HepG2 (cell line): ENCODE data around the gene DDAH2. TPM values are rescaled to one million over a fixed set of nuclear protein-coding genes. Genes with fewer than 3 reads are reported as not detected.

Experiments
- BATF2 ChIP-seq: sonication (generic); formaldehyde crosslinking; IDR thresholded peaks from 2 replicates; pipeline ENCODE4 v1.8.0; 2022; ENCODE audit warnings: mild to moderate bottlenecking, missing genetic modification reagents, moderate library complexity
- CBX5 ChIP-seq: sonication (generic); formaldehyde crosslinking; IDR thresholded peaks from 2 replicates; pipeline ENCODE4 v1.4.0; 2020; ENCODE audit warnings: missing genetic modification reagents, borderline replicate concordance
- CCDC6 ChIP-seq: sonication (generic); formaldehyde crosslinking; IDR thresholded peaks from 2 replicates; pipeline ENCODE4 v1.8.1; 2022; ENCODE audit warnings: mild to moderate bottlenecking, missing genetic modification reagents, moderate library complexity
- ETV5 ChIP-seq: IDR thresholded peaks from 2 replicates; pipeline ENCODE4 v1.6.1; 2018; ENCODE audit warnings: missing biosample characterization, missing genetic modification reagents, inconsistent platforms, borderline replicate concordance
- FOSL1 ChIP-seq: sonication (generic); formaldehyde crosslinking; IDR thresholded peaks from 2 replicates; pipeline ENCODE4 v1.9.0; 2021; ENCODE audit warnings: missing genetic modification reagents, borderline replicate concordance
- KDM2A ChIP-seq: sonication (generic); formaldehyde crosslinking; IDR thresholded peaks from 2 replicates; pipeline ENCODE4 v1.4.0; 2020; ENCODE audit warnings: low read depth, missing genetic modification reagents, borderline replicate concordance
- MIXL1 ChIP-seq: IDR thresholded peaks from 2 replicates; pipeline ENCODE4 v1.6.1; 2016
- NPAS2 ChIP-seq: sonication (generic); formaldehyde crosslinking; IDR thresholded peaks from 2 replicates; pipeline ENCODE4 v1.8.0; 2022; ENCODE audit warnings: mild to moderate bottlenecking, missing genetic modification reagents, borderline replicate concordance
- POGZ ChIP-seq: sonication (generic); formaldehyde crosslinking; IDR thresholded peaks from 2 replicates; pipeline ENCODE4 v1.4.0; 2020; ENCODE audit warnings: mild to moderate bottlenecking, missing genetic modification reagents
- SNAI1 ChIP-seq: sonication (generic); formaldehyde crosslinking; IDR thresholded peaks from 2 replicates; pipeline ENCODE4 v1.5.0; 2020; ENCODE audit warnings: mild to moderate bottlenecking, missing genetic modification reagents, borderline replicate concordance
- TFAP4 ChIP-seq: sonication (generic); IDR thresholded peaks from 2 replicates; pipeline ENCODE4 v1.6.1; 2016; ENCODE audit warnings: low read depth, borderline replicate concordance
- THRA ChIP-seq: sonication (generic); formaldehyde crosslinking; IDR thresholded peaks from 2 replicates; pipeline ENCODE4 v1.4.0; 2020; ENCODE audit warnings: missing genetic modification reagents, borderline replicate concordance
- ZEB1 ChIP-seq: IDR thresholded peaks from 2 replicates; pipeline ENCODE4 v1.6.1; 2012; ENCODE audit warnings: mild to moderate bottlenecking, low read depth, inconsistent platforms; ENCODE audit not compliant: insufficient replicate concordance
- ZNF24 ChIP-seq: fragments of 450-650 bp; IDR thresholded peaks from 2 replicates; pipeline ENCODE4 v1.6.1; 2017; ENCODE audit warnings: antibody characterized with exemption, mild to moderate bottlenecking
- ZNF331 ChIP-seq: sonication (generic); formaldehyde crosslinking; IDR thresholded peaks from 2 replicates; pipeline ENCODE4 v1.4.0; 2020; ENCODE audit warnings: missing genetic modification reagents
- ZNF512B ChIP-seq: sonication (generic); formaldehyde crosslinking; IDR thresholded peaks from 2 replicates; pipeline ENCODE4 v1.5.1; 2020; ENCODE audit warnings: missing genetic modification reagents, mild to moderate bottlenecking, borderline replicate concordance
- ZNF549 ChIP-seq: sonication (generic); formaldehyde crosslinking; IDR thresholded peaks from 2 replicates; pipeline ENCODE4 v1.5.0; 2020; ENCODE audit warnings: missing genetic modification reagents
- ZNF761 ChIP-seq: sonication (generic); formaldehyde crosslinking; conservative IDR thresholded peaks from 2 replicates; pipeline ENCODE4 v1.4.0; 2020; ENCODE audit warnings: mild to moderate bottlenecking, missing genetic modification reagents
- ZNF777 ChIP-seq: sonication (generic); formaldehyde crosslinking; IDR thresholded peaks from 2 replicates; pipeline ENCODE4 v1.4.0; 2020; ENCODE audit warnings: missing genetic modification reagents
- ZNF800 ChIP-seq: sonication (generic); formaldehyde crosslinking; IDR thresholded peaks from 2 replicates; pipeline ENCODE4 v1.4.0; 2020; ENCODE audit warnings: missing genetic modification reagents
- ZNF850 ChIP-seq: sonication (generic); formaldehyde crosslinking; conservative IDR thresholded peaks from 2 replicates; pipeline ENCODE4 v1.9.0; 2021; ENCODE audit warnings: mild to moderate bottlenecking, missing genetic modification reagents
- polyA plus RNA-seq, 8 experiments: library from polyadenylated mRNA; depleted of rRNA in 3 of 8; stranded (reverse) in 7 of 8; unstranded in 1 of 8; fragments of >200 nt; fragmentation: Illumina TruSeq in 4 of 8; extraction: Trizol in 4 of 8; gene quantifications; 2 replicates each; pipeline versions ENCODE4 v1.2.1 to v1.2.3, GENCODE V29; 2011 to 2016; ENCODE audit warnings: low read depth in 4 of 8, missing spikeins in 1 of 8, mixed read lengths in 1 of 8; ENCODE audit not compliant: insufficient read depth in 1 of 8
- total RNA-seq, 5 experiments: library from RNA; depleted of rRNA; stranded (reverse); fragments of >200 nt; fragmentation: Illumina TruSeq; extraction: Trizol; gene quantifications; 2 replicates each; pipeline ENCODE4 v1.2.3, GENCODE V29; 2016; ENCODE audit warnings: low read depth in 1 of 5

Gene DDAH2
- total and polyA plus RNA-seq, 2 of the 13 experiments (the other 11 are each of a cell fraction or from before 2014, with no cell fraction given) = 16.4 to 21.1 TPM

- TF ChIP-seq BATF2 = no peak
- peak; percentile 56 for TF ChIP-seq THRA (CRISPR knock-in tag)
- peak; percentile 89 for TF ChIP-seq KDM2A (CRISPR knock-in tag)
- TF ChIP-seq CCDC6 (CRISPR knock-in tag) = peak; percentile 84; the same call in 1 of the 2 replicates
- TF ChIP-seq TFAP4 = peak; percentile 63
- TF ChIP-seq ZNF24 = 0 out of 2 replicates have a peak, but pooled peaks have one; percentile 13
- TF ChIP-seq ZNF331 (CRISPR knock-in tag) = peak; percentile 91
- TF ChIP-seq NPAS2 (CRISPR knock-in tag) = no peak
- no peak for TF ChIP-seq ZNF512B
- peak; percentile 51; the same call in 1 of the 2 replicates for TF ChIP-seq ZNF800 (CRISPR knock-in tag)
- TF ChIP-seq MIXL1 (CRISPR knock-in tag) = peak; percentile 66
- TF ChIP-seq ZNF761 (CRISPR knock-in tag) = no peak
- no peak for TF ChIP-seq ZNF549
- no peak for TF ChIP-seq FOSL1 (CRISPR knock-in tag)
- peak; percentile 79 for TF ChIP-seq POGZ (CRISPR knock-in tag)
- TF ChIP-seq CBX5 = peak; percentile 73; the same call in 1 of the 2 replicates
- TF ChIP-seq ZNF777 (CRISPR knock-in tag) = no peak
- TF ChIP-seq ZEB1 = no peak
- peak; percentile 54; the same call in 1 of the 2 replicates for TF ChIP-seq SNAI1 (CRISPR knock-in tag)
- TF ChIP-seq ZNF850 (CRISPR knock-in tag) = 0 out of 2 replicates have a peak, but pooled peaks have one; percentile 33
- TF ChIP-seq ETV5 (CRISPR knock-in tag) = peak; percentile 87; the same call in 1 of the 2 replicates
Measured at GRCh38 chr6:31702819-31703716, 26.0 kb downstream of the DDAH2 start, which contains the start of gene ABHD16A (continued).
